ENCODE data around the gene PNPLA5. TPM values are rescaled to one million over a fixed set of nuclear protein-coding genes. Genes with fewer than 3 reads are reported as not detected.

The PNPLA5 gene
- total RNA-seq, 2 donors from 2014 or later, result not detected

DNA sequence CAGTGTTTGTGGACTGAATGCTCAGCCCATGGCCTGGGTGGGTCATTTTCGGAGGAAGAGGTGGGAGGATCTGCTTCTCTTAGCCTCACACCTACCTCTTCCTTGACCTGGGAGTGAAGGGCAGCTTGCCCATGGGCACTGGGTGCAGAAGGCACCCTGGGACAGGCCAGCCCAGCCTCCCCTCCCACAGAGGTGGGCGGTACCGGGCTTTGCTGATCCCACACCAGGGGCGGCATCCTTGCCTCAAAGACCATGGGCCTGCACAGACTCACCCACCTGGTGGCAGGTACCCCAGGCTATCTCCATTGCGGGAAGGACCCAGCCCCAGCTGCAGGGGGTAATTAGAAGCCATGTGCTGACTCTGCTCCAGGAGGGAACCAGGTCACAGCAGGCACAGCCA is 1.5 kb upstream of the PNPLA5 start:
- H3K36me3 ChIP-seq, result no peaks in the 10 kb centered on the region
- no peak overlapping the region for H3K4me3 ChIP-seq
- DNase-seq (ENCODE audit: low spot score), result no peak
- no peaks in the 10 kb centered on the region for H3K9me3 ChIP-seq
- no peak for ATAC-seq (ENCODE audit: insufficient number of reproducible peaks, low FRiP score, low read depth)
- peaks cover 0 to 6% of the 10 kb centered on the region in 2 donors for H3K4me1 ChIP-seq (ENCODE audit: control insufficient read depth in 1 of 2, low read depth in 2 of 2)
- TF ChIP-seq, protein P1, sequence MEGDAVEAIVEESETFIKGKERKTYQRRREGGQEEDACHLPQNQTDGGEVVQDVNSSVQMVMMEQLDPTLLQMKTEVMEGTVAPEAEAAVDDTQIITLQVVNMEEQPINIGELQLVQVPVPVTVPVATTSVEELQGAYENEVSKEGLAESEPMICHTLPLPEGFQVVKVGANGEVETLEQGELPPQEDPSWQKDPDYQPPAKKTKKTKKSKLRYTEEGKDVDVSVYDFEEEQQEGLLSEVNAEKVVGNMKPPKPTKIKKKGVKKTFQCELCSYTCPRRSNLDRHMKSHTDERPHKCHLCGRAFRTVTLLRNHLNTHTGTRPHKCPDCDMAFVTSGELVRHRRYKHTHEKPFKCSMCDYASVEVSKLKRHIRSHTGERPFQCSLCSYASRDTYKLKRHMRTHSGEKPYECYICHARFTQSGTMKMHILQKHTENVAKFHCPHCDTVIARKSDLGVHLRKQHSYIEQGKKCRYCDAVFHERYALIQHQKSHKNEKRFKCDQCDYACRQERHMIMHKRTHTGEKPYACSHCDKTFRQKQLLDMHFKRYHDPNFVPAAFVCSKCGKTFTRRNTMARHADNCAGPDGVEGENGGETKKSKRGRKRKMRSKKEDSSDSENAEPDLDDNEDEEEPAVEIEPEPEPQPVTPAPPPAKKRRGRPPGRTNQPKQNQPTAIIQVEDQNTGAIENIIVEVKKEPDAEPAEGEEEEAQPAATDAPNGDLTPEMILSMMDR (IDR thresholded peaks at IDR 0.05), result no peak
- H3K27ac ChIP-seq, result no peak overlapping the region
- no peaks in the 10 kb centered on the region for H3K27me3 ChIP-seq (replicated peaks; ENCODE audit: insufficient read depth)

DNA sequence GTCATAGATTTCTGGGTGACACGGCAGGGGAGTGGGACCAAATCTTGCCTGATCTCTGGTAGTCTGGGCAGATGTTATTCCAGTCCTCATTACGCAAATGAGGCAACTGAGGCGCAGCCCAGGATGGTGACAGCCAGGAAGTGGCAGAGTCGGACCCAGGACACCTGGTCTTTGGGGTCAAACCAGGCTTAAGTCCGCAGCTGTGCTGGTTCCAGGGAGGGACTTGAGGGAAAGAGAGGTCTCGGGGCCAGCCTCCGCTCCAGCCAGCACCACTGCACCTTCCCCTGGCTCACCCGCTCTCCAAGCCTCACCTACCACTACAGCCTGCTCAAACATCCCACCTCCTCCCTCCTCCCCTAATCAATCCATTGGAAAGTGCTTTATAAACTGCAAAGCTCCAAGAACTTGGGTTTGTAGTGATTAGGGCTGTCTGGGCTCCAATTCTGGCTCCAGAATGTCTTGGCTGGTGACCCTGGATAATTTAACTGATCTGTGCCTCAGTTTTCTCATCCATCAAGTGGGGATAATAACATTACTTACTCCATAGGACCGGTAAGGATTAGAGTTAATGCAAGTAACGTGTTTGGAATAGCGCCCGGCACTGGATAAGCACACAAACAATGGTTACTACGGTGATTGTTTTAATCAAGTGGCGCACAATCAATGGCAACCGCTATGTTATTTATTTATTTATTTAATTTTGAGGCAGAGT is 526 bp upstream of the PNPLA5 start:
- H3K4me1 ChIP-seq (ENCODE audit: control insufficient read depth in 1 of 2, low read depth in 2 of 2), result peaks cover 0 to 6% of the 10 kb centered on the region in 2 donors
- TF ChIP-seq, protein P1 (IDR thresholded peaks at IDR 0.05), result no peak
- DNase-seq (ENCODE audit: low spot score), result no peak
- no peaks in the 10 kb centered on the region for H3K36me3 ChIP-seq
- no peak overlapping the region for H3K27ac ChIP-seq
- H3K4me3 ChIP-seq, result no peak overlapping the region
- H3K9me3 ChIP-seq, result no peaks in the 10 kb centered on the region
- ATAC-seq (ENCODE audit: insufficient number of reproducible peaks, low FRiP score, low read depth), result no peak
- no peaks in the 10 kb centered on the region for H3K27me3 ChIP-seq (replicated peaks; ENCODE audit: insufficient read depth)

DNA sequence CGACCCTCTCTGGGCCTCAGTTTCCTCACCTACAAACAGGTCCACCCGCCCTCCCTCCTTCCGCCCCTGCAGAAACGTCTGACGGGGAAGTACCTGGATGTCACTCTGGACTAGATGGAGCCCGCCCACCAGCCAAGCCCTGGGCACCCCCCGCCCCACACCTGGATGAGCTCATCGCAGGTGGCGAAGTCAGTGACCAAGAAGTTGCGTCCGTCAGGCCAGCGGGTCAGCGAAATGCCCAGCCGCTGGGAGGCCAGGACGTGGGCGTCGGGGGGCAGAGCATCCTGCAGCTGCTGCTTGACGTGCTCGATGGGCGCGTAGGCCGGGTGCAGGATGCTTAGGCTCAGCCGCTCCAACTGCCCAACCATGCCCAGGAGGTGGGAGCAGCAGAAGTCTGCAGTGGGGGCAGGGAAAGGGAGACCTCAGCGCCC is 897 bp downstream of the PNPLA5 start:
- TF ChIP-seq, protein P1 (IDR thresholded peaks at IDR 0.05), result no peak
- Histone ChIP-seq H3K27me3 (replicated peaks; ENCODE audit: insufficient read depth) (no peaks in the 10 kb centered on the region), H3K4me1 (ENCODE audit: control insufficient read depth in 1 of 2, low read depth in 2 of 2) (peaks cover 0 to 6% of the 10 kb centered on the region in 2 donors), H3K4me3 (no peak overlapping the region), H3K9me3 (no peaks in the 10 kb centered on the region), H3K27ac (no peak overlapping the region), H3K36me3 (no peaks in the 10 kb centered on the region)
- no peak for DNase-seq (ENCODE audit: low spot score)
- ATAC-seq (ENCODE audit: insufficient number of reproducible peaks, low FRiP score, low read depth), result no peak

DNA sequence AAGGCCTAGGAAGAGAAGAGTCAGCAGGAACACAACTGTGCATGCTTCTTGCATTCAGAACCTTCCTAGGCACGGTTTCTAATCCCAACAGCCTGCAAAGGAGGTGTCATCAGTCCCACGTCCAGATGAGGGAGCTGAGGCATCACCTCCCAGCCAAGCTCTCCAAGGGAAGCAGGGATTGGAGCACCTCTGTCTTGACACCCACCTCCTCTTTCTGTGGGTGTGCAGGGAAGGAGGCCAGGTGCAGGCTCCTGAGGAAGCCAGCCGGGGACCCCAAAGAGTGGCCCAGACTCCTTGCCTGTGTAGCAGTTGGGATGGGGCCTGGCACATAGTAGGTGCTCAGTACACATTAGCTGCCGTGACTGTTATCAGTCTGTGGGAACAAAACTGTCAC is 2.0 kb downstream of the PNPLA5 start:
- Histone ChIP-seq H3K27ac (no peak overlapping the region), H3K4me1 (ENCODE audit: control insufficient read depth in 1 of 2, low read depth in 2 of 2) (peaks cover 0 to 6% of the 10 kb centered on the region in 2 donors), H3K36me3 (no peaks in the 10 kb centered on the region), H3K9me3 (no peaks in the 10 kb centered on the region), H3K27me3 (replicated peaks; ENCODE audit: insufficient read depth) (no peaks in the 10 kb centered on the region), H3K4me3 (no peak overlapping the region)
- DNase-seq (ENCODE audit: low spot score) (no peak), ATAC-seq (ENCODE audit: insufficient number of reproducible peaks, low FRiP score, low read depth) (no peak)
- TF ChIP-seq, protein P1 (IDR thresholded peaks at IDR 0.05), result no peak

- ATAC-seq (ENCODE audit: insufficient number of reproducible peaks, low FRiP score, low read depth) (no peak), DNase-seq (ENCODE audit: low spot score) (no peak)
- Histone ChIP-seq H3K27ac (no peak overlapping the region), H3K9me3 (no peaks in the 10 kb centered on the region), H3K4me1 (ENCODE audit: control insufficient read depth in 1 of 2, low read depth in 2 of 2) (peaks cover 0 to 6% of the 10 kb centered on the region in 2 donors), H3K36me3 (no peaks in the 10 kb centered on the region), H3K4me3 (no peak overlapping the region), H3K27me3 (replicated peaks; ENCODE audit: insufficient read depth) (no peaks in the 10 kb centered on the region)
- TF ChIP-seq, protein P1 (IDR thresholded peaks at IDR 0.05), result no peak
Observed at GRCh38 chr22:43889201-43889859, 2.5 kb downstream of the PNPLA5 start.
